Measurements from ENCODE around the gene ZNF709. TPM values are rescaled to one million over a fixed set of nuclear protein-coding genes. Genes with fewer than 3 reads are reported as not detected.
"Not testable (repeated sequence)": the region's sequence is repeated elsewhere in the genome, so short reads cannot be mapped to it uniquely, and the experiment has no call there.

The ZNF709 gene
- total RNA-seq, 1 experiment from 2014 or later: 10.1 TPM

DNA sequence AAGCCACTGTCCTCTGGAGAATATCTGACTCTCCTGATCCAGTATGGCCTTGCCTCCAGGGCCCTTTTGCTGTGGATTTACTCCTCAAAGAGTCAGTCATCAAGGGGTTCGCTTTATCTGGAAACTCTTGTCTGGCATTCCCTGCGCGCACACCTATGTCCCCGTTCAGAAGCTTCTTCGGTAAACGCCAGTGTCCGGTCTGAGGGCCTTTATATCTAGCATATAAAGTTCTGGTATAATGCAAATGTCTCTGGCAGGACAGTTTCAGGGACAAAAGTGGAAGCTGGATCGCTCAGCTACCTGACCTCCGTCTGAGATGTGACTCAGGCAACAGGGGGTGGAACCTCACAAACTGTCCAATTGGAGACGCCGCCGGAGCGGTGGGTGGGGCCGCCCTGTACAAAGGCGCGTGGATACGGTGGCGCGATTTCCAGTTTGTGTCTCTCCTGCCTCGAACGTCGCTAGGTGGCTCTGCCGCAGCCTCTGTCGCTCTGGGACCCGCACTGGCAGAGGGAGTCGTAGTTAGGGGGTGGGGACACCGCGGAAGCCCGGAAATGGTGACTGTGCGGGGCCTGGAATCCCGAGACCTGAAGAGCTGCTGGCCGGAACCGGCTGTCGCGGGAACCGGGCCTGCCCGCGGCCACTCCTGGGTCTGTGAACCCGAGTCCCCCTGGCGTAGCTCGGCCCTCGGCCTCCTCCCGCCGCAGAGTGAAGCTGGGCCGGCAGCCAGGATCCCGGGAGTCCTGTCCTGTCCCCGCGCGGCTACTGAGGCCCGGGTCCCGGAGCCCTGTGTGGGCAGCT is 10.6 kb upstream of the ZNF709 start:
- DNase-seq: peak; percentile 98
- Histone ChIP-seq H3K9me2 (replicated peaks; ENCODE audit: insufficient read depth, low read length) (no peaks in the 10 kb centered on the region), H2AFZ (ENCODE audit: low read length) (peak overlapping the region; percentile 83), H3K9me3 (ENCODE audit: low read length) (peaks cover 3% of the 10 kb centered on the region; the same call in 1 of the 2 replicates), H3K4me2 (ENCODE audit: low read depth, low read length, poor library complexity, severe bottlenecking) (peak overlapping the region; percentile 75), H3K36me3 (ENCODE audit: insufficient read depth, low read length) (no peaks in the 10 kb centered on the region), H3K9ac (ENCODE audit: low read length) (peak overlapping the region; percentile 88), H4K20me1 (ENCODE audit: insufficient read depth, low read depth, low read length) (no peaks in the 10 kb centered on the region), H3K79me2 (ENCODE audit: low read length) (no peaks in the 10 kb centered on the region), H3K27me3 (ENCODE audit: low read length) (no peaks in the 10 kb centered on the region), H3K4me3 (ENCODE audit: low read length) (peak overlapping the region; percentile 87), H3K27ac (ENCODE audit: low read length) (peak overlapping the region; percentile 29; the same call in 1 of the 2 replicates), H3K4me1 (ENCODE audit: low read length) (peaks cover 11% of the 10 kb centered on the region)

DNA sequence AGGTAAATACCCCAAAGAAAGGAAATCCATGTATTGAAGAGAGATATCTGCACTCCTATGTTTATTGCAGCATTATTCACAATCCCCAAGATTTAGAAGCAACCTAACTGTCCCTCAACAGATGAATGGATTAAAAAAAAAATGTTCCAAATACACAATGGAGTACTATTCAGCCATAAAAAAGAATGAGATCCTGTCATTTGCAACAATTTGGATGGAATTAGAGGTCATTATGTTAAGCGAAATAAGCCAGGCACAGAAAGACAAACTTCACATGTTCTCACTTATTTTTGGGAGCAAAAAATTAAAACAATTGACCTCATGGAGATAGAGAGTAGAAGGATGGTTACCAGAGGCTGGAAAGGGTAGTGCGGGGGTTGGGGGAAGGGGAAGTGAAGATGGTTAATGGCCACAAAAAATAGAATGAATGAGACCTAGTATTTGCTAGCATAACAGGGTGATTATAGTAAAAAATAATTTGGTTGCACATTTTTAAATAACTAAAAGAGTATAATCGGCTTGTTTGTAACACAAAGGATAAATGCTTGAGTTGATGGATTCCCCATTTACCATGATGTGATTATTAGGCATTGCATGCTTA is 9.7 kb upstream of the ZNF709 start:
- Histone ChIP-seq H2AFZ (ENCODE audit: low read length) (peak overlapping the region; percentile 83; the same call in 1 of the 2 replicates), H4K20me1 (ENCODE audit: insufficient read depth, low read depth, low read length) (no peaks in the 10 kb centered on the region), H3K4me2 (ENCODE audit: low read depth, low read length, poor library complexity, severe bottlenecking) (peak overlapping the region; percentile 75), H3K27me3 (ENCODE audit: low read length) (no peaks in the 10 kb centered on the region), H3K27ac (ENCODE audit: low read length) (no peak overlapping the region), H3K79me2 (ENCODE audit: low read length) (no peaks in the 10 kb centered on the region), H3K4me3 (ENCODE audit: low read length) (peak overlapping the region; percentile 87), H3K9ac (ENCODE audit: low read length) (peak overlapping the region; percentile 67), H3K36me3 (ENCODE audit: insufficient read depth, low read length) (no peaks in the 10 kb centered on the region), H3K4me1 (ENCODE audit: low read length) (peaks cover 11% of the 10 kb centered on the region), H3K9me3 (ENCODE audit: low read length) (peaks cover 3% of the 10 kb centered on the region; the same call in 1 of the 2 replicates), H3K9me2 (replicated peaks; ENCODE audit: insufficient read depth, low read length) (no peaks in the 10 kb centered on the region)
- peak; percentile 65 for DNase-seq

DNA sequence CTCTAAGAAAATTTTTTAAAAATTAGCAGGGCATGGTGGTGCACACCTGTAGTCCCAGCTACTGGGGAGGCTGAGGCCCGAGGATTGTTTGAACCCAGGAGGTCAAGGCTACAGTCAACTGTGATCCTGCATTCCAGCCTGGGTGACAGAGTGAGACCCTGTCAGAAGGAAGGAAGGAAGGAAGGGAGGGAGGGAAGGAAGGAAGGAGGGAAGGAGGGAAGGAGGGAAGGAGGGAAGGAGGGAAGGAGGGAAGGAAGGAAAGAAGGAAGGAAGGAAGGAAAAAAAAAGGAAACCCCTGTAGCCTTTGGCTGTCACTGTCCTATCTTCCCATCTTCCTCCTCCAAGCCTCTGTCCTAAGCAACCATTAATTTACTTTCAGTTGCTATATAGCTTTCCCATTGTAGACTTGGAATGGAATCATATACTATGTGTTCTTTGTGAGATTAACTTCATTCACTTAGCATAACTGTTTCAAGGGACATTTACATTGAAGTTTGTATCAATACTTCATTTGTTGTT is 1.7 kb upstream of the ZNF709 start:
- not testable (repeated sequence) for H3K9me2 ChIP-seq (replicated peaks; ENCODE audit: insufficient read depth, low read length); H3K4me3 ChIP-seq (ENCODE audit: low read length); H3K9ac ChIP-seq (ENCODE audit: low read length); H2AFZ ChIP-seq (ENCODE audit: low read length); H3K9me3 ChIP-seq (ENCODE audit: low read length); H3K27me3 ChIP-seq (ENCODE audit: low read length); H4K20me1 ChIP-seq (ENCODE audit: insufficient read depth, low read depth, low read length); H3K4me2 ChIP-seq (ENCODE audit: low read depth, low read length, poor library complexity, severe bottlenecking); H3K27ac ChIP-seq (ENCODE audit: low read length); H3K36me3 ChIP-seq (ENCODE audit: insufficient read depth, low read length); DNase-seq
- Histone ChIP-seq H3K4me1 (ENCODE audit: low read length) (peaks cover 32% of the 10 kb centered on the region), H3K79me2 (ENCODE audit: low read length) (peaks cover 31% of the 10 kb centered on the region)

DNA sequence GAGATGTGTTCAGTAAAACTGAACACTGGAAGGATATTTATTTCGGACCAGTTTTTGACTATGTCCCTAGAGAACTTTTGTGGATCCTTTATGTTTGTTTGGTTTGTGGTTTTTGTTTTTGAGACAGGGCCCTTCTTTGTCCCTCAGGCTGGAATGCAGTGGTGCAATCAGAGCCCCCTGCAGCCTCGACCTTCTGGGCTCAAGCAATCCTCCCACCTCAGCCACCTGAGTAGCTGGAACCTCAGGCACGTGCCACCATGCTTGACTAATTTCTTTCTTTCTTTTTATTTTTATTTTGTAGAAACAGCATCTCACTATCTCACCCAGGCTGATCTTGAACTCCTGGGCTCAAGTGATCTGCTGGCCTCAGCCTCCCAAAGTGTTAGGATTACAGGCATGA is 955 bp upstream of the ZNF709 start:
- Histone ChIP-seq H3K79me2 (ENCODE audit: low read length) (peaks cover 38% of the 10 kb centered on the region), H3K9ac (ENCODE audit: low read length) (0 out of 2 replicates have a peak overlapping the region, but pooled peaks have one; percentile 82), H3K4me1 (ENCODE audit: low read length) (peaks cover 32% of the 10 kb centered on the region), H3K9me3 (ENCODE audit: low read length) (no peaks in the 10 kb centered on the region), H3K4me2 (ENCODE audit: low read depth, low read length, poor library complexity, severe bottlenecking) (peak overlapping the region; percentile 96), H2AFZ (ENCODE audit: low read length) (no peak overlapping the region), H4K20me1 (ENCODE audit: insufficient read depth, low read depth, low read length) (no peaks in the 10 kb centered on the region), H3K27me3 (ENCODE audit: low read length) (no peaks in the 10 kb centered on the region), H3K4me3 (ENCODE audit: low read length) (peak overlapping the region; percentile 72; the same call in 1 of the 2 replicates), H3K36me3 (ENCODE audit: insufficient read depth, low read length) (no peaks in the 10 kb centered on the region), H3K27ac (ENCODE audit: low read length) (no peak overlapping the region), H3K9me2 (replicated peaks; ENCODE audit: insufficient read depth, low read length) (no peaks in the 10 kb centered on the region)
- no peak for DNase-seq

DNA sequence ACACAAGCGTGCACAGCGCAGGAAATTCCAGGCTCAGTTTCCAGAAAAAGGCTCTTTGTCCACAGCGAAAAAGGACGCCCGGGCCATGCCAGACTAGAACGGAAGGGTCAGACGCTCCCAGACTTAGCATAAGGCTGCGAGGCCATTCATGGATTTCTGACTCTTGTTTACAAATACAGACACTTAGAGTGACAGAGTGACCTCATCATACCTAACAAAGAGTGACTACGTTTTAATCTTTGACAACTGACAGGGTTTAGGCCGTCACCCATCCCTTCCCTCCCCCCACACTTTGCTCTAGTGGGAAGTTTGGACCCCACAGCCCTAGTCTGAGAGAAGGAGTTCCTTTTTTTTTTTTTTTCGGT is 418 bp upstream of the ZNF709 start:
- DNase-seq: no peak
- Histone ChIP-seq H3K9ac (ENCODE audit: low read length) (peak overlapping the region; percentile 82), H3K9me2 (replicated peaks; ENCODE audit: insufficient read depth, low read length) (no peaks in the 10 kb centered on the region), H3K36me3 (ENCODE audit: insufficient read depth, low read length) (no peaks in the 10 kb centered on the region), H3K4me2 (ENCODE audit: low read depth, low read length, poor library complexity, severe bottlenecking) (peak overlapping the region; percentile 96), H4K20me1 (ENCODE audit: insufficient read depth, low read depth, low read length) (no peaks in the 10 kb centered on the region), H3K27ac (ENCODE audit: low read length) (no peak overlapping the region), H3K79me2 (ENCODE audit: low read length) (peaks cover 41% of the 10 kb centered on the region), H3K4me1 (ENCODE audit: low read length) (peaks cover 32% of the 10 kb centered on the region), H3K9me3 (ENCODE audit: low read length) (no peaks in the 10 kb centered on the region), H3K27me3 (ENCODE audit: low read length) (no peaks in the 10 kb centered on the region), H2AFZ (ENCODE audit: low read length) (peak overlapping the region; percentile 94), H3K4me3 (ENCODE audit: low read length) (peak overlapping the region; percentile 72)

DNA sequence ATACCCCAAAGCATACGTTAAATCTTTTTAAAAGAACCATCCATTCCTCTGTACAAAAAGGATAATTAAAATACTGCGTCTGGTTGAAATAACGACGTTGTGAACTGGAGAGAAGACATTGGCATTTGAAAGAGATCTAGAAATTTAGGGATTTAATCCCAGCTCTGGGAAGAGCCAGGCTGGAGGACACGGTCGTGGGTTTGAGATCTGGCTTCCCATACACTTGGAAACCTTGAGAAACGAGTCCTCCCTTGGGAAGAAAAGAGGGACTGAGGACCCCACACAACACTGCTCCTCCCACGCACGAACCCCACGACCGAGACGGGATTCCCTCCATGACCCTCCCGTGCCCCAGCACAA is 625 bp downstream of the ZNF709 start:
- H3K9me3 ChIP-seq (ENCODE audit: low read length): no peaks in the 10 kb centered on the region
- no peaks in the 10 kb centered on the region for H3K27me3 ChIP-seq (ENCODE audit: low read length)
- peak overlapping the region; percentile 34; the same call in 1 of the 2 replicates for H2AFZ ChIP-seq (ENCODE audit: low read length)
- H3K9ac ChIP-seq (ENCODE audit: low read length): peak overlapping the region; percentile 82
- peak overlapping the region; percentile 96 for H3K4me2 ChIP-seq (ENCODE audit: low read depth, low read length, poor library complexity, severe bottlenecking)
- peak overlapping the region; percentile 72 for H3K4me3 ChIP-seq (ENCODE audit: low read length)
- peaks cover 32% of the 10 kb centered on the region for H3K4me1 ChIP-seq (ENCODE audit: low read length)
- DNase-seq: no peak
- no peak overlapping the region for H3K27ac ChIP-seq (ENCODE audit: low read length)
- no peaks in the 10 kb centered on the region for H3K36me3 ChIP-seq (ENCODE audit: insufficient read depth, low read length)
- peaks cover 51% of the 10 kb centered on the region for H3K79me2 ChIP-seq (ENCODE audit: low read length)
- H3K9me2 ChIP-seq (replicated peaks; ENCODE audit: insufficient read depth, low read length): no peaks in the 10 kb centered on the region
- no peaks in the 10 kb centered on the region for H4K20me1 ChIP-seq (ENCODE audit: insufficient read depth, low read depth, low read length)

DNA sequence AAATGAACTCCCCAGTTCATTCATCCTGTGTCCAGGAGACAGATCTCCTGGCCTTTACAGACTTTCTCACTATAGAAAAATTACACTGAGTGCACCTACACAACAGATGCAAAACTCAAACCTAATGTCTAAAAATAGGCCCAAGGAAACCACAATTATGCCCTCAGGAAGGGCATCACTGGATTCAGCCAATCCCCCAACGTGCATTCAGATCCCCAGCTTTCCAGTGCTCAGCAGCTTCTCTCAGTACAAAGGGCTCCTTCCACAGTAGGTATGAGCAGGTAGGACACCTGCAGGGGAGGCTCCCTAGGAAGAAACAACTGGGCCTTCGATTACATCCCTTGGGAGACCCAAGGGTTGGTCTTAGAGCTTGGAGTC is 2.1 kb downstream of the ZNF709 start:
- H3K27ac ChIP-seq (ENCODE audit: low read length): 0 out of 2 replicates have a peak overlapping the region, but pooled peaks have one; percentile 24
- H3K9ac ChIP-seq (ENCODE audit: low read length): peak overlapping the region; percentile 19; the same call in 1 of the 2 replicates
- H3K4me2 ChIP-seq (ENCODE audit: low read depth, low read length, poor library complexity, severe bottlenecking): peak overlapping the region; percentile 96
- no peaks in the 10 kb centered on the region for H3K9me3 ChIP-seq (ENCODE audit: low read length)
- no peaks in the 10 kb centered on the region for H3K36me3 ChIP-seq (ENCODE audit: insufficient read depth, low read length)
- H4K20me1 ChIP-seq (ENCODE audit: insufficient read depth, low read depth, low read length): no peaks in the 10 kb centered on the region
- peak overlapping the region; percentile 26; the same call in 1 of the 2 replicates for H3K4me3 ChIP-seq (ENCODE audit: low read length)
- no peaks in the 10 kb centered on the region for H3K27me3 ChIP-seq (ENCODE audit: low read length)
- peaks cover 66% of the 10 kb centered on the region for H3K79me2 ChIP-seq (ENCODE audit: low read length)
- no peak overlapping the region for H2AFZ ChIP-seq (ENCODE audit: low read length)
- H3K9me2 ChIP-seq (replicated peaks; ENCODE audit: insufficient read depth, low read length): no peaks in the 10 kb centered on the region
- DNase-seq: peak; percentile 59
- H3K4me1 ChIP-seq (ENCODE audit: low read length): peaks cover 32% of the 10 kb centered on the region
